NK-92 (cell line): ENCODE measurements around the gene MGST3.
"Not testable (repeated sequence)": the region's sequence is repeated elsewhere in the genome, so short reads cannot be mapped to it uniquely, and the experiment has no call there.

ENCODE experiments used
- DNase-seq: peaks from one replicate; lab custom pipeline; 2025; ENCODE audit not compliant: unreplicated experiment; lab: John Stamatoyannopoulos, UW

The MGST3 gene

DNA sequence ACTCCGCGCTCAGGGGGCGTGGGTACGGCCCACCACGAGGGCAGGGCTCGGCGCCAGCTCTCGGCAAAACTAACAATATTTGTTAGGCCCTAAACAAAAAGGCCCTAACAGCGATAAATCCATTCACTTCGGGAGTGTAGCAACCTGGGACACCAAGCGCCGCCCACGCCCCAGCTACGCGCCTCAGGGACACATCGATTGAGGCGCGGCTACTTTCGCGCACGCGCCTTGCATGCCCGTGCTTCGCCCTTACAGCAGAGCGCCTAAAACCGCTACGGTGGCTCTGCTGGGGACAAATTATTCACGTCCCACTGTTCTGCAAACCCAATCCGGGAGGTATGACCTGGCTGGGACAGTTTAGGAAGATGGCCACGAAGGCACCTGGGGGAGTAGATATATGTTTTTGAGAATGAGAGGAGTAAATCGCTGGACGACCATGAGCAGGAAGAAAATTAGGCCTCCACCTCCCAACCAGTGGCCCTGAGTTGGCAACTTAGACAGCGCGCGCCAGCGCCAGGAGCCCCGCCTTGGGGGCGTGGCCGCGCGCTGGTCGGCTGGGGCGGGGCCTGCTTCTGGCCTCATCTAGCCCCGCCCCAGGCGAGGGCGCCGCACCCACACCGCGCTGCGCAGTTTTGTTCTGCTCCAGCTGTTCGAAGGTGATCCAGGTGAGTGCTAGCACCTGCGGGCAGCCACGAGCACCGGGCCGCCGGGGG is at the start of gene MGST3:
TSS of gene MGST3 (plus strand) at position 606 of the 713 bp plus-strand sequence. CDS start 18,614 bp downstream, outside the sequence.
- peak; percentile 29 for DNase-seq

DNA sequence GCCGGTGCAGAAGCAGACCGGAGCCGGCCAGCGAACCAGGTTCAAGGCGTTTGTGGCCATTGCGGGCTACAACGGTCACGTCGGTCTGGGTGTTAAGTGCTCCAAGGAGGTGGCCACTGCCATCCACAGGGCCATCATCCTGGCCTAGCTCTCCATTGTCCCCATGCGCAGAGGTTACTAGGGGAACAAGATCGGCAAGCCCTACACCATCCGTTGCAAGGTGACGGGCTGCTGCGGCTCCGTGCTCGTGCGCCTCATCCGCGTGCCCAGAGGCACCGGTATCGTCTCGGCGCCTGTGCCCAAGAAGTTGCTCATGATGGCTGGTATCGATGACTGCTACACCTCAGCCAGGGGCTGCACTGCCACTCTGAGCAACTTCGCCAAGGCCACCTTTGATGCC is 49.1 kb upstream of the MGST3 start:
- DNase-seq: no peak

DNA sequence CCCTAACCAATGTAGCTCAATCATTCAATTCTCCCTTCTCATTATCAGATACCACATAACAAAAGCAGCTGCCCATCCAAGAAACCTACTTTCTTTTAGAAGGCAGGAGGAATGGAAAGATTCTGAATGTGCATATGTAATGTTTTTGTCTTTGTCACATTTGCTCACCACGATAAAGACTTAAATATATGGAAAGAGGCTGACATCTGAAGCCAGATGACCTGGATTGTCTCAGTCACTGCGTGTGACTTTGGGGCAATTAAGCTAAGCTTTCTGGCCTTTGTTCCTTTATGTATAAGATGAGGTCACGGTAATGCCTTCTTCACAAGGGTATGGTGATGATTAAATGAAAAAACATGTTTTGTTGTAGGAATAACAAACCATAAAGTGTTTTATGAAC is 44.6 kb upstream of the MGST3 start:
- no peak for DNase-seq

DNA sequence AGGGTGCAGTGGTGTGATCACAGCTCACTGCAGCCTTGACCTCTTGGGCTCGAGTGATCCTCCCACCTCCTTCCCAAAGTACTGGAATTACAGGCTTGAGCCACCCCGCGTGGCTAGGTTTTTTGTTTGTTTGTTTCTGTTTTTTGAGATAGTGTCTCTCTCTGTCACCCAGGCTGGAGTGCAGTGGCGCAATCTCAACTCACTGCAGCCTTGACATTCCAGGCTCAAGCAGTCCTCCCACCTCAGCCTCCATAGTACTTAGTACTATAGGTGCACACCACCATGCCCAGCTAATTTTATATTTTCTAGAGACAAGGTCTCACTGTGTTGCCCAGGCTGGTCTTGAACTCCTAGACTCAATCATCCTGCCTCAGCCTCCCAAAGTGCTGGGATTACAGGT is 39.6 kb upstream of the MGST3 start:
- not testable (repeated sequence) for DNase-seq

DNA sequence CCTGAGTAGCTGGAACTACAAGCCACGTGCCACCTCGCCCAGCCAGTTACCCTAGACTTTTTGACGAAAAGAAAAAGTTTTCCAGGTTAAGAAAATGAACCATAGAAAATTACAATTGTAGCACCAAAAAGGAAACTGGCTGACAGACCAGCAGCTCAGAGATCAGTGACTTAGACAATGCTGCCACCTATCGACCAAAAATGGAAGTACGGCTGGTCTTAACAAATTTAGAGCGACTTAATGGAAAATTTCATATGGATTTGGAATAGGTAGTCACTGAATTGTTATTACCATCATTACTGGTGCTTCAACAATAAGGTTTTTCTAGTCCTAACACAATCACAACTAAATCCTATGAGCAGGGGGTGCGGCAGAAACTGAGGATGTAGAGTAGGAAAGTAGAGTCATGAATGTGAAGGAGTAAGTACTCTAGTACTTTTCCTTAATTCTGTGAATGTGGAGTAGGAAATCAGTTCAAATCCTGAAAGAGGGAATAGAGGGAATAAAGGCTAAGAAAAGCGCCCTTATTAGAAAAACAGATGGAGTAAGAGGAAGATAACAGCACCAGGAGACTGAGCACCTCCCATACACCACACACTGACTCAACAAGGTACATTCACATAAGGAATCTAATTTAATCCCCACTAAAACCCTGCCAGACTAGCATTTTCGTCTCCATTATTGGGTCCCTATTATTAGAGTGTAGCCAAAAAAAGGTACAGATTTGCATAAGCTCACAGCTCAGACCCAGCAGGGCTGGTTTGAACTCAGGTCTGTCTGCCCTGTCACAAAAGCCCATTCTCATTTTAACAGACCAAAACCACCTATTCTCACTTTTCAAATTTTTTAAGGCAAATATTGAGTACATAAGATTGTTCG is 37.9 kb upstream of the MGST3 start:
- DNase-seq: no peak

DNA sequence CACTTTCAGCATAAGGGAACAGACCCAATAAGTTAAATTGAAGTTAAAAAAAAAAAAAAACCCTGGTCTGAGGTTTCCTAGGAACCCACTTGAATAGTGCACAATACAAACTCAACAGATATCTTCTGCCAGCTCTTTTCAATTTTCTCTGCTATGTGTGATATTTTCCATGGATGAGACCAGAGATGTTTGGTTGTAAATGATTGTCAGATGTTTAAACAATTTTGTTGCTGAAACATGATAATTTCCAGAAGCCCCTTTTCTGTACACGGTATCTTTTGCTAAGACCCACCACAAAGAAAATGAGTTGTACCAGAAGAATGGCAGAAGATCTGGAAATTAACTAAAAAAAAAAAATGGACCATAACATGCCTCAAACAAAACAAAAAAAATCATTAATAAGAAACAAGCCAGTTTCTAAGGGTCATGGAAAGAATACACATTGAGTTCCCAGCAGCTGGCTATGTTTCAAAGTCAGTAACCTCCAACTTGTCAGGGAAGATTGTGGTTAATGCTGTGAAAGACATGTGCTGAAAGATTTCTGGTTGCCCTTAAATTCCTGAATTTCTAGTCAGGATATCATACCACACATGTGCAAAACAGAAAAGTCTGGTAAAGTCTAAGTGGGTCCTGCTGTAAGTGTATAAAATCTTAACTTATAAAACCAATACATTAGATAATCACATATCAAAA is 35.6 kb upstream of the MGST3 start:
- DNase-seq: no peak

DNA sequence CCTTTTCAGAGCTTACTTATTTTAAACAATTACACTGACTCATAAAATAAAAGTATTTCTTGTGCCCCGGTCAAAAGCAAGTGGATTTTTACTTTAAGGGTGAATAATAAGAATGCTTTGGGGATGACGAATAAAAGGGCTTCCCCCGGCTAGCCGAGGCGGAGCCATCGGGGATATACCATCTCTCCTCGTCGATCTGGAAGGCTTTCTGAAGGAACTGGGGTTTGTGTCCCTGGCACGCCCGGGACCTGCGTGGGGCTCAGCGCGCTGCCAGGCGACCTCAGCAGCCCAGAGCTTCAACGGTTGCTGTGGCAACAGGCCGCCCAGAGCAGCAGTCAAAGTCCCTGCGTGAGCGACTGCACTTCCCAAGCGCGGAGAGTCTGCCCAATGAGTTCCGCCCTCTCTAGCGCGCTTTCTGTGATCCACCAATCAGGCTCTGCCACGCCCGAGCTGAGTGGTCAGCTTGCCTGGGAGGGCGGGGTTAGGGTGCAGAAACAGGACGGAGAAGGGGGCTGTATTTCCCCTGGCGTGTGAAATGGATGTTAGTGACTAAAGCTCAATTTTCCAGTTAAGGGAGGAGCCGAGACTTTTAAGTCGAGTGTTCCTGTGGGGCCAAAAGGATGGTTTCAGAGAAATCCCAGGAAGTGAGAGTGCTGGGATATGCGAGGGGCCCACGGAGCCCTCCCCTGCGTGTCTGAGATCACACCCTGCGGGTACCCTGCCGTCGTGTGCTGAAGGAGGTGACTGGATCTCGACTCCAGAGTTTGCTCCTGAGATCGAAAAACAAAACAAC is 33.0 kb upstream of the MGST3 start:
- peak; percentile 58 for DNase-seq

DNA sequence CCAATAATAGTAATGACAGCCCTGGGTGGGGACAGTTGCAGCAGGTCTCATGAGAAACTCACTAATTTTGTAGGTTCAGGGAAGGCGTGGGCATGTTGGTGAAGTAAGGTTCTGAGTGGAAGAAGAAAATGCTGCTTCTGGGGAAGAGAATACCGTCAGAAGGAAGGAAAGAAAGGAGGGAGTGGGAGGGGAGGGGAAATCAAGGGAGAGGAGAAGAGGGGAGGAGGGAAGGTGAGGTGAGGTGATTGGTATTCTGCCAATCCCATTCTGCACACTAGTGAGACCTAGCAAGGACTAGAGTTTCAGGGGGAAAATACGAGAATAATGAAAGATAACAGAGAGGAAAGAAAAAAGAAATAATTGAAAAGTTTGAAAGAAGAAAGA is 32.4 kb upstream of the MGST3 start:
- no peak for DNase-seq

DNA sequence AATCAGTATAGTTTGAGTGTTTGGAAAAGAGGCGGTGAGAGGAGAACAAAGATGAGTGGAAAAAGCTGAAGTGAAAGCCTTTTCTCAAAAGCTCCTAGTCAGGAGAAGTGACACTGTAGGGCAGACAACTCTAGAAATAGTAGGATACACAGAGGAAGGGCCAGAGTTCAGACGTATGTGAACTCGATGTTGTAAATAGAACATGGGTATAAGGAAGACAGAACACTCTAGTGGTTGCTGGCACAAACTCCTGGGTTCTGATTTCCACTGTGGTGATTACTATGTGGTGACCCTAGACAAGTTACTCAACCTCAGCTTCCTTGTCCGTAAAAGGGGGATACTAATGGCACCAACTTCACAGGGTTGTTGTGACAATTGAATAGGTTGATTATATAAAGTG is 30.2 kb upstream of the MGST3 start:
- DNase-seq: no peak

DNA sequence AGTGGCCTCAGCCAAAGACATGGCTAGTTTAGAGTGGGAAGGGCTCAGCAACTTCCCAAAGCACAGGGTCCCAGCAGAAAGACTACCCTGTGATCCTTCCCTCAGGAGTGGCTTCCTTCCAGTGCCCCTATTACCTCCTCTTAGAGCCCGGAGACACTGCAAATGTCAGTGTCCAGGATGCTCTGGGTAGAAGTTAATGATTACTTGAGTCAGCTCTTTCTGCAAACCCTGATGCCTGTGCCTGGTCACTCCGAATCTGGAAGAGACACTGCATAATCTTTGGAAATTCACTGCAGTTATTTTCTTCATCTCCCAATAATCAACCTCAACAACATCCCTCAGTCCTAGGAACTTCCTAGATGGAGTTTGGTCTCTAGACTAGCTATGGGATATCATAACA is 27.2 kb upstream of the MGST3 start:
- no peak for DNase-seq

DNA sequence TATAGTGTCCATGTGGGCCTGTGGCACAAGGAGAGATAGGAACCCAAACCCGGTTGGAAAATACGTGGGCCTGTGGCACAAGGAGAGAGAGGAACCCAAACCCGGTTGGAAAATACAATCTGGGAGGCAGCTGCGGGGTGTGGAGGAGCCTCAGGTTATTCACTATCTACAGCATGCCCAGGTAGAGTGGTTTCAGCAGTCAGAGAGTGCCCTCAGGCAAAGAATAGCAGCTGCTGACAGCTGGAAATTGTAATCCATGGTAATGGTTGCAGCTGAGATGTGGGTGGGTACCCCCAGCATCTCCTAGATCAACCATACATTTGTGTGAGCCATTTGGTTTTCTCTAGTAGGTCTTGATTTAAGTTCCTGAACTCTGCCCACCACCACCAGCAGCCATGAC is 25.8 kb upstream of the MGST3 start:
- no peak for DNase-seq

DNA sequence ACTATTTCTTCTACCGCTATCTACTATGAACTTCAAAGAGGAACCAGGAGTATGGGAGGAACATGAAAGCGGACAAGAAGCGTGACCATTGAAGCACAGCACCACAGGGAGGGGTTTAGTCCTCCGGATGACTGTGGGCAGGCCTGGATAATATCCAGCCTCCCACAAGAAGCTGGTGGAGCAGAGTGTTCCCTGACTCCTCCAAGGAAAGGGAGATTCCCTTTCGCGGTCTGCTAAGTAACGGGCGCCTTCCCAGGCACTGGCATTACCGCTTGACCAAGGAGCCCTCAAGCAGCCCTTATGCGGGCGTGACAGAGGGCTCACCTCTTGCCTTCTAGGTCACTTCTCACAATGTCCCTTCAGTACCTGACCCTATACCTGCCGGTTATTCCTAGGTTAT is 24.4 kb upstream of the MGST3 start:
- DNase-seq: not testable (repeated sequence)

DNA sequence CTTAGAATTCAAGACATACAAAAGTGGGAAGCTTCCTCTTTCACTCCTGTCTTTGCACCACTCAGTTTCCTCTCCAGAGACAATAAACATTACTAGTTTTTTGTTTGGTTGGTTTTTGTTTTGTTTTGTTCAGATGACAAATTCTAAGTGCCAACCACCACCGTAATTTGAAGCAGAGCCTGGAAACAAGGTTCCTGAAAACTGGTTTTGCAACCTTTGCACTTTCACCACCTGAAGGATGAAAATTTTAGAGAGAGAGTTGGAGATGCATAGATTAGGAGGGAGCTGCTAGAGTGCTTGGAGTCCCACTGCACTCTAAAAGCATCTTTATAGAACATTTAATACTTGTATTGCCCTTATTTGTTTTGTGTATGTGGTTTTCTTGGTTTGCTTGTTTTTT is 20.2 kb upstream of the MGST3 start:
- DNase-seq: no peak

DNA sequence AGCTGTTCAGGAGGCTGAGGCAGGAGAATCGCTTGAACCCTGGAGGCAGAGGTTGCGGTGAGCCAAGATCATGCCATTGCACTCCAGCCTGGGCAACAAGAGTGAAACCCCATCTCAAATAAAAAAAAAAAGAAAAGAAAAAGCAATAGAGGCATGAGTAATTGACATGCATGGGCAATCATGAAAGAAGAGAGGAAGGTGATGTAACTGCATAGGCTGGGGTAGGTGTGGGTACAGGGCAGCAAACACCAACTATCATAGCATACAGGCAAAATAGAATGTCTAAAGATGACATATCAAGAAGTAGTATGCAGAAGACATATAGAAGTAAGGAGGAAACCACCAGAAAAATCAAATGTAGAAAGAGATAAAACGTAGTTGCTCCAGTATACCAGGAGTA is 19.0 kb upstream of the MGST3 start:
- DNase-seq: no peak

DNA sequence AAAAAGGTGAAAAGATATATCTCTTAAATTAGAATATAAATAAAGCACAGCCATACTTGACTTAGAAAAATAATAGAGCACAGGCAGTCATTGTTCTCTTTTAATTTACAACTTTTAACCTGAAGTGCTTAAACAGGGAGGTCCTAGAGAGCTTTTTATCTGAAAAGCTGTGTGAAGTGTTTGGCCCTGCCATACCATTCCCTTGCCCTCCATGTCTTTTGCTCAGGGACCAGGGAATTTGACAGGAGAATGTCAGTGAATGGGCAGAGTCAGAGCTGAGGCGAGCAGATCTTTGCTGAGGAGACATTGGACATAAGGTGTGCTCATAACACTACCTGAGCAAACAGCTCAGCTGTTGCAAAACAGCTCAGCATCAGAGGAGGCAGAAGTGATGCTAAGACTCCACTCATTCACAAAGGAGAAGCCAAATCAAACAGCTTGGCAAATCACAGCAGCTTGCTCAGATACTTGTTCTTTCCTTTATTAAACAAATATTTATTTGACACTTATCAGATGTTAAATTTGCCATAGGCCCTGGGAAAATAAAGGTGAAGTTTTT is 14.9 kb upstream of the MGST3 start:
- DNase-seq: no peak

DNA sequence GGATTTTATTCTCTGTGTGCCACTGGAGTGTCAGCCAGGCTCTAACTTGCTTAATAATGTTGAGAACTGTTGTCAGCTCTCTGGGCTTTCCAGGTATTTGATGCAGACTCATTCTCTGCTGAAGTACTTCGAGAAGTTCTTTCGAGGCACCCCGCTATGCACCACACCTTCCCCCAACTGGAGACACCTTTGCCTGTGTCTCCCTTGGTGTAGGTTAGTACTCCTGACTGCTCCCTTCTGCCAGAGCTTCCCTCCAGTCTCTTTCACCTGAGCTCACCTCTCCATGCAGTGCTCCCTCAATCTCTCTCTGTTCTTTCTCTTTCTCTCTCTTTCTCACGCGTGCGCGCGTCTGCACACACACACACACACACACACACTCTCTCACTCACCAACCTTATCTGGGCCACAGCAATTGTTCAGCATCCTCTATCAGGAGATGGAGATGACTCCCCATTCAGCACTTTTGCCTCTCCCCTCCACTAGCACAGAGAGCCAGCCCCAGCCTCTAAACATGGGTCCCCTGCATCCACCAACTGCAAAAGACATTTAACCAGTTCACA is 14.0 kb upstream of the MGST3 start:
- no peak for DNase-seq

DNA sequence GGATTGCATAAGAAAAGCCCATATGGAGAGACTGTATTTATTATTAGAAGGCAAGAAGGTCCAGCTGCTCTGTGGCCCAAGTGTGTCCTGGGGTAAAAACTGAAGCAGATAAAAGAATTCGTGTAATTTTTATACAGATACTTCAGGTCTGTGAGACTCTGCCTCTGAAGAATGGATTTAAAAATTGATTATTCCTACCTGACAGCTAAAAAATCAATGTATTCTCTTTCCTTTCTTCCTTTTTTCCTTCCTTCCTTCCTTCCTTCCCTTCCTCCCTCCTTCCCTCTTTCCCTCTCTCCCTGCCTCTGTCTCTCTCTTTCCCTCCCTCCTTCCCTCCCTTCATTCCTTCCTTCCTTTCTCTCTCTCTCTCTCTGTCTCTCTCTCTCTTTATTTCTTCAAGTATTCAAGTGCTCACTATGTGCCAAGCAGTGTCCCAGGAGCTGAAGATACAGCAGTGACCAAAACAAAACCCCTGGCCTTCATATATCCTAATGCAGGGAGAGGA is 11.3 kb upstream of the MGST3 start:
- DNase-seq: no peak

DNA sequence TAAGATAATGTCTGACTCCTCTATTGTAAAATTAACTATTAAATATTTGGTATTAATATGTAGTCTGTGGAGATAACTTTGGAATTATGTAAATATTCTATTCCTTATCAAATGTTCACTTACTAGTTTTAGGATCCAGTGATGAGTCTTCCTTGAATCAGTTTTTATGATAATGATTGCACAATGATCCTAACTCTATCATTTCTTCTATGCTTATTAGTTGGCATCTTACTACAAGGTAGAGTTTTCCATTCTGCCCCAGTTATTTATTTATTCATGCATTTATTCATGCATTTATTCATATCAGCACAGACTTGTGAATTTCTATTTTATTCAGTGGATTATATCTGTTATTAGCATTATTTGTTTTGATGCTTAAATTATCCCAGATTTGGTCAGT is 7.4 kb upstream of the MGST3 start:
- no peak for DNase-seq

DNA sequence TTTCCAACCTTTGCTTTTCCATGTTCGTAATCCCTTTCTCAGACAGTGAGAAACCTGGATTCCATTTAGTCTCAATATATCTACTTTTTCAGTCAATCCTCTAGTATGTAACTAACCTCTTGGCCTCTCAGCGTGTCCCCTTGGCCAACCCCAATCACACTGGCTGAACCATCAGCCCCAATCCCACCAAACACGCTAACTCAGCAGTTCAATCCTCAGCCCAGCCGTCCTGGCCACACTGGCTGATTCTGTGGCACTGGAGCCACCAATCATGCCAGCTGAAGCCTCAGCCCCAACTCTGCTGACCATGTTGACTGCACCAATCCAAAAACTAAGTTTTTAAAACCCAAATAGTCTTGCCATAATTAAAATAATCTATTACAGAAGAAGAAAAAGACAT is 6.6 kb upstream of the MGST3 start:
- no peak for DNase-seq

DNA sequence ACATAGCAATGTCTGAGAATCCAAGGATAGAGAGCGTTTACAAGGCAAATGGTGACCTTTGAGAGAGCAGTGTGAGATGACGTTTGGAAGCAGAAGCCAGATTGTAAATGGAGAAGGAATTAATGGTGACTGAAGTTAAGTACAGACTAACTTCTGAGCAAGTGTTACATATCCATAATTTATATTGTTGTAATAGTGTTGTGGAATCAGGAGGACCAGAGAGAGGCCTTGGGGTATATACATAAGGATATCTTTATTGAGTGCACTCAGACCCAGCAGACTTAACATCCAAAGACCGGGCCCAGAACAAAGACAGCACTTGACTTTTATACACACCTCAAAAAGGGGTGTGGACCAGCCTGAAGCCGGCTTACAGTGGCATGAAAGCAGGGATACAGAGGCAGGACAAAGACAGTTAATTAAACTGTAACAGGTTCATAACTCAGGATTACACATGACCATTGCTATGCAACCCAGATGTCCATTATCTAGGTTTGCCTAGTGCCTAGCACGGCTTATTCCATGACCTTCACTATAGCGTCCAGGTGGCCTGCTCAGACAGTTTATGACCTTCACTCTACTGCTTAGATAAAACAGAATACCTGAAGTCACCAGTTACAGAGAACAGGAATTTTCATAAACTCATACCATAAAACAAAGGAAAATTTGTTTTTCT is 2.7 kb upstream of the MGST3 start:
- no peak for DNase-seq
